Psoas muscle (tissue), 8 donors: ENCODE data around the gene GHRH. TPM values are rescaled to one million over a fixed set of nuclear protein-coding genes. Genes with fewer than 3 reads are reported as not detected.

Experiments
- ATAC-seq, 4 donors: fragments of 200-7000 bp; cut with Tn5 transposase; one replicate each; pipeline ENCODE4 v1.9.1; 2020; ENCODE audit warnings: moderate library complexity in 3 of 4, mild to moderate bottlenecking in 2 of 4
- DNase-seq, 2 donors: peaks; one replicate each; pipeline ENCODE4 v3.0.0-alpha.2; 2020
- H3K27ac ChIP-seq: fragments of 200-600 bp; one replicate; pipeline ENCODE4 v1.8.0; 2022
- H3K27me3 ChIP-seq, 3 donors: fragments of 200-600 bp in 1 of 3; one replicate each; pipeline versions ENCODE4 v1.6.1 to v1.8.0; 2013 to 2022; ENCODE audit warnings: low read length in 2 of 3, mild to moderate bottlenecking in 2 of 3, moderate library complexity in 1 of 3; ENCODE audit not compliant: insufficient read depth in 3 of 3
- H3K36me3 ChIP-seq, 2 donors: fragments of 200-600 bp in 1 of 2; one replicate each; pipeline versions ENCODE4 v1.6.1 to v1.8.0; 2013 to 2022; ENCODE audit warnings: low read depth in 1 of 2, mild to moderate bottlenecking in 1 of 2, moderate library complexity in 1 of 2; ENCODE audit not compliant: insufficient read depth in 1 of 2
- H3K4me1 ChIP-seq: fragments of 200-600 bp; one replicate; pipeline ENCODE4 v1.8.0; 2022
- H3K4me3 ChIP-seq: fragments of 200-600 bp; one replicate; pipeline ENCODE4 v1.8.0; 2022; ENCODE audit warnings: mild to moderate bottlenecking
- H3K9me3 ChIP-seq: fragments of 200-600 bp; one replicate; pipeline ENCODE4 v1.8.0; 2022
- WGBS, 3 donors: extraction: QIAGEN DNeasy Blood & Tissue Kit; methylation state at CpG; one replicate each; pipeline versions ENCODE4 v1.1.6 to v1.1.7; 2013; 5-methylcytosine and 5-hydroxymethylcytosine counted together
- intact Hi-C, 2 donors: fragments of 100-400 bp; cut with DNase I; formaldehyde crosslinking; loops; one replicate each; pipeline versions ENCODE4 v1.11.0 to v1.14.2; 2022
- polyA plus RNA-seq, 3 donors: library from polyadenylated mRNA; stranded (reverse); fragments of 200-250 nt; gene quantifications; one replicate each; pipeline ENCODE4 v1.2.3, GENCODE V29; 2013
- total RNA-seq, 4 donors: library from RNA; stranded (reverse); fragmentation: NEBNext Ultra II Directional in 2 of 4; extraction: Animal tissue kit (Norgen Biotek cat#: 25700) in 2 of 4; gene quantifications; one replicate each; pipeline versions ENCODE4 v1.2.1 to v1.2.4, GENCODE V29; 2021 to 2023
- TF ChIP-seq, protein P1 (sequence below): fragments of 200-600 bp; IDR thresholded peaks from one replicate; pipeline ENCODE4 v1.8.0; 2022; ENCODE audit warnings: antibody characterized with exemption
- donor health status: healthy with polysubstance abuse.
- donor health status: DM: no; HTN: no; CAD: no; lungs with moderate emphysema.
- donor health status: Bipolar disorder and iron deficiency.
- donor health status: healthy.
- donor health status: DM: yes; HTN: yes; CAD: no.
- donor health status: DM: no; HTN: no; CAD: no.
- donor health status: DM: no; HTN: no; CAD: no.
- donor health status: DM: yes; HTN: yes; CAD: no.

GHRH gene
- total and polyA plus RNA-seq, 7 donors: not detected

DNA sequence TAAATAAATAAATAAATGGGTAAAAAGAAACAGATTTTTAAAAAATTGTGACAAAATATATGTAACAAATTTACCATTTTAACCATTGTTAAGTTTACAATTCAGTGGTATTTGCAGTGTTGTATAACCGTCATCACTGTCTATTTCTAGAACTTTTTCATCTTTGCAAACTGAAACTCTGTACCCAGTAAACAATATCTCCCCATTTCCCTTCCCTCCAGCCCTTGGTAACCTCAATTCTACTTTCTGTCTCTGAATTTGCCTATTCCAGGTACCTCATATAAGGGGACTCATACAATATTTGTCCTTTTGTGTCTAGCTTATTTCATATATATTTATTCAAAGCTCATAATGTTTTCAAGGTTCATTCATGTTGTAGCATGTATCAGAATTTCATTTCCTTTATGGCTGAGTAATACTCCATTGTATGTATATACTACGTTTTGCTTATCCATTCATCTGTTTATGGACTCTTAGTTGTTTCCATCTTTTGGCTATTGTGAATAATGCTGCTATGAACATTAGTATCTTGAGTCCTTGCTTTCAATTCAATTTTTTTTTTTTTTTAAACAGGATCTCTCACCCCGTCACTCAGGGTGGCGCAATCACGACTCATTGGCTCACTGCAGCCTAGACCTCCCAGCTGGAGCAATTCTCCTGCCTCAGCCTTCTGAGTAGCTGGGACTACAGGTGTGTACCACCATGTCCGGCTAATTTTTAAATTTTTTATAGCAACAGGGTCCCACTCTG lies 36.8 kb upstream of the GHRH start:
- DNase-seq (peak in 1 of 2 donors; percentile 62), ATAC-seq (no peak)
- Histone ChIP-seq H3K4me1 (peaks cover 28% of the 10 kb centered on the region), H3K36me3 (peaks cover 9 to 35% of the 10 kb centered on the region in 2 donors), H3K4me3 (no peak overlapping the region), H3K27ac (no peak overlapping the region), H3K9me3 (no peaks in the 10 kb centered on the region), H3K27me3 (no peaks in the 10 kb centered on the region)
- TF ChIP-seq, protein P1, sequence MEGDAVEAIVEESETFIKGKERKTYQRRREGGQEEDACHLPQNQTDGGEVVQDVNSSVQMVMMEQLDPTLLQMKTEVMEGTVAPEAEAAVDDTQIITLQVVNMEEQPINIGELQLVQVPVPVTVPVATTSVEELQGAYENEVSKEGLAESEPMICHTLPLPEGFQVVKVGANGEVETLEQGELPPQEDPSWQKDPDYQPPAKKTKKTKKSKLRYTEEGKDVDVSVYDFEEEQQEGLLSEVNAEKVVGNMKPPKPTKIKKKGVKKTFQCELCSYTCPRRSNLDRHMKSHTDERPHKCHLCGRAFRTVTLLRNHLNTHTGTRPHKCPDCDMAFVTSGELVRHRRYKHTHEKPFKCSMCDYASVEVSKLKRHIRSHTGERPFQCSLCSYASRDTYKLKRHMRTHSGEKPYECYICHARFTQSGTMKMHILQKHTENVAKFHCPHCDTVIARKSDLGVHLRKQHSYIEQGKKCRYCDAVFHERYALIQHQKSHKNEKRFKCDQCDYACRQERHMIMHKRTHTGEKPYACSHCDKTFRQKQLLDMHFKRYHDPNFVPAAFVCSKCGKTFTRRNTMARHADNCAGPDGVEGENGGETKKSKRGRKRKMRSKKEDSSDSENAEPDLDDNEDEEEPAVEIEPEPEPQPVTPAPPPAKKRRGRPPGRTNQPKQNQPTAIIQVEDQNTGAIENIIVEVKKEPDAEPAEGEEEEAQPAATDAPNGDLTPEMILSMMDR: no peak
- intact Hi-C loops: no loop called here
- 90 to 95% (median 93%) methylated on average over 6 of the region's 6 CpGs for WGBS, 3 donors

DNA sequence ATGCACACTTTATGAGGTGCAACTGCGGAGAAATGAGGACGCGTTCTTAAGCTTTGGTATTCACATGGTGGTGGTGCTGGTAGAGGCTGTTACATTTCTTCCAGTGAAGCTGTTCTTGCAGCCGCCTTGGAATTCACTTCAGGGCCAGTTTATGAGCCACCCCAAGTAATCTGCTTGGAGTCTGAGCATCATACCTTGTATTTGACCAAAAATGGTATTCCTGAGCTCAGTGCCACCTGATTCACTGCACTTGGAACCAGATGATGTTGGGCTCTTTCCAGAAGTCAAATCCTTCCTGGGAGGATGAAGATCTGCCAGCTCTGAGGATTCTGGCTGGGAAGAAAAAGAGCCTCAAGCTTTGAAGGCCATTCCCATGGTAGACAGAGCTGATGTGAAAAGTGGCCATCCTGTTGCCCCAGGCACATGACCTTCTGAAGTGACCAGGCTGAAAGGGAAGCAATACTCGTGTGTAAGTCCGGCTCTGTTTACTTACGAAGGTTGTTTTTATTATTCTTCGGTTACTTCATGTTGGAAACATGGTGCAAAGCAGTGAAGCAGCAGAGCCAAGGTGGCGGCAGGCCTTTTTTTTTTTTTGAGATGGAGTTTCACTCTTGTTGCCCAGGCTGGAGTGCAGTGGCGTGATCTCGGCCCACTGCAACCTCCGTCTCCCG lies 35.6 kb upstream of the GHRH start:
- no peak overlapping the region for H3K4me3 ChIP-seq
- DNase-seq (no peak), ATAC-seq (peak in 1 of 4 donors; percentile 18)
- peak overlapping the region; percentile 61 for H3K27ac ChIP-seq
- intact Hi-C loops: no loop called here
- H3K27me3 ChIP-seq: no peaks in the 10 kb centered on the region
- TF ChIP-seq, protein P1: no peak
- H3K9me3 ChIP-seq: no peaks in the 10 kb centered on the region
- peaks cover 5 to 23% of the 10 kb centered on the region in 2 donors for H3K36me3 ChIP-seq
- WGBS, 3 donors: 48 to 81% (median 51%) methylated on average over 13 of the region's 13 CpGs
- peaks cover 28% of the 10 kb centered on the region for H3K4me1 ChIP-seq

DNA sequence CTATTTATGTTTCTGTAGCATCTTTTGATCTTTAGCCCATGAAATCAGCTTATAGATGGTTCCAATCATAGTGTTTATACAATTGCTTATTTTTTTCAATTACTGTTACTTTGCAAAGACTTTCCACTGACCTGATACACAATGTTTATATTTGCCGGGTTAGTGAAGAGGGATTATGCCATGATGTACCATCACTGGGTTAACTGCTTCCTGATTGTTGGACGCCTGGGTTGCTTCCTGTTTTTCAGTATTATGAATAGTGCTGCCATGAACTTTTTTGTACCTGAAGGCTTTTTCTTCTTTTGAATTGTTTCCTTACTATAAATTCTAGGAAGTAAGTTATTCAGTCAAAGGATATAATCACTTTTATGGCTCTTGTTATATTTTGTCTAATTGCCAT lies 34.8 kb upstream of the GHRH start:
- peak overlapping the region; percentile 61 for H3K27ac ChIP-seq
- TF ChIP-seq, protein P1: no peak
- no peaks in the 10 kb centered on the region for H3K27me3 ChIP-seq
- no peak overlapping the region for H3K4me3 ChIP-seq
- H3K36me3 ChIP-seq: peaks cover 0 to 15% of the 10 kb centered on the region in 2 donors
- WGBS, 3 donors: 46 to 49% (median 48%) methylated on average over 2 of the region's 2 CpGs
- ATAC-seq (no peak), DNase-seq (no peak)
- intact Hi-C loops: no loop called here
- peaks cover 28% of the 10 kb centered on the region for H3K4me1 ChIP-seq
- H3K9me3 ChIP-seq: no peaks in the 10 kb centered on the region

- WGBS, 3 donors: 73 to 80% (median 78%) methylated on average over 7 of the region's 7 CpGs
- peak overlapping the region; percentile 18 for H3K27ac ChIP-seq
- H3K36me3 ChIP-seq: peaks cover 0 to 7% of the 10 kb centered on the region in 2 donors
- TF ChIP-seq, protein P1: no peak
- DNase-seq: no peak
- no peak for ATAC-seq
- no peak overlapping the region for H3K4me3 ChIP-seq
- H3K27me3 ChIP-seq: no peaks in the 10 kb centered on the region
- H3K4me1 ChIP-seq: peaks cover 32% of the 10 kb centered on the region
- H3K9me3 ChIP-seq: no peaks in the 10 kb centered on the region
- intact Hi-C loops: no loop called here
Measured at GRCh38 chr20:37295595-37295994, 34.0 kb upstream of the GHRH start.
